Muscle layer of colon (tissue), 2 donors: Measurements from ENCODE around the gene ADRA2B.

Source experiments
- H3K27ac ChIP-seq: one replicate; pipeline ENCODE4 v1.7.0; 2013; ENCODE audit warnings: low read depth, mild to moderate bottlenecking, low read length, moderate library complexity
- H3K27me3 ChIP-seq, 2 donors: one replicate each; pipeline ENCODE4 v1.7.0; 2013; ENCODE audit warnings: low read length in 2 of 2, mild to moderate bottlenecking in 2 of 2; ENCODE audit not compliant: insufficient read depth in 2 of 2, control insufficient read depth in 1 of 2
- H3K36me3 ChIP-seq: one replicate; pipeline ENCODE4 v1.7.0; 2013; ENCODE audit warnings: mild to moderate bottlenecking, low read length; ENCODE audit not compliant: insufficient read depth
- H3K4me1 ChIP-seq: one replicate; pipeline ENCODE4 v1.7.0; 2013; ENCODE audit warnings: mild to moderate bottlenecking, low read length; ENCODE audit not compliant: insufficient read depth
- H3K4me3 ChIP-seq, 2 donors: one replicate each; pipeline ENCODE4 v1.7.0; 2013; ENCODE audit warnings: low read length in 2 of 2, low read depth in 1 of 2, mild to moderate bottlenecking in 1 of 2, moderate library complexity in 1 of 2
- H3K9ac ChIP-seq: one replicate; pipeline ENCODE4 v1.7.0; 2013; ENCODE audit warnings: low read length
- H3K9me3 ChIP-seq: one replicate; pipeline ENCODE4 v1.7.0; 2013; ENCODE audit warnings: mild to moderate bottlenecking, low read length
- donor health status: abdominal sarcoma.
- donor health status: Adenocarcinoma of cecum.

Gene ADRA2B

DNA sequence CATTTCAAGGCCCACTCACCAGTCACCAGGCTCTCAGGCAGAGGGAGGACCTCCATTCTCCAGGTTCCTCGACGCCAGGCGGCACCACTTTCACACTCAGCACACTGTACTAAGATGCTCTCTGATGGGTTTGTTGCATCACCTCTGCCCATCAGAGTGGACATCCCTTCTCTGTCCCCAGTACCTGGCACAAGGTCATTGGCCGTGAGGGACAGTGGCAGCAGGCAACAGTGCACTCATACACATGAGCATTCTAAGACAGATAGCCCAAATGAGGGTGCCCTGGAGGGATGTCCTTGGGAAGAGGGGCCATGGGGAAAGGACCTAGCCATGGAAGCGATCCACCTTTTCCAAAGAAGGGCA is 3.0 kb upstream of the ADRA2B start:
- no peak overlapping the region for H3K4me3 ChIP-seq
- peaks cover 9 to 29% of the 10 kb centered on the region in 2 donors for H3K27me3 ChIP-seq
- peaks cover 4% of the 10 kb centered on the region for H3K4me1 ChIP-seq
- H3K9me3 ChIP-seq = no peaks in the 10 kb centered on the region
- H3K27ac ChIP-seq = no peak overlapping the region
- H3K9ac ChIP-seq = no peak overlapping the region
- no peaks in the 10 kb centered on the region for H3K36me3 ChIP-seq

DNA sequence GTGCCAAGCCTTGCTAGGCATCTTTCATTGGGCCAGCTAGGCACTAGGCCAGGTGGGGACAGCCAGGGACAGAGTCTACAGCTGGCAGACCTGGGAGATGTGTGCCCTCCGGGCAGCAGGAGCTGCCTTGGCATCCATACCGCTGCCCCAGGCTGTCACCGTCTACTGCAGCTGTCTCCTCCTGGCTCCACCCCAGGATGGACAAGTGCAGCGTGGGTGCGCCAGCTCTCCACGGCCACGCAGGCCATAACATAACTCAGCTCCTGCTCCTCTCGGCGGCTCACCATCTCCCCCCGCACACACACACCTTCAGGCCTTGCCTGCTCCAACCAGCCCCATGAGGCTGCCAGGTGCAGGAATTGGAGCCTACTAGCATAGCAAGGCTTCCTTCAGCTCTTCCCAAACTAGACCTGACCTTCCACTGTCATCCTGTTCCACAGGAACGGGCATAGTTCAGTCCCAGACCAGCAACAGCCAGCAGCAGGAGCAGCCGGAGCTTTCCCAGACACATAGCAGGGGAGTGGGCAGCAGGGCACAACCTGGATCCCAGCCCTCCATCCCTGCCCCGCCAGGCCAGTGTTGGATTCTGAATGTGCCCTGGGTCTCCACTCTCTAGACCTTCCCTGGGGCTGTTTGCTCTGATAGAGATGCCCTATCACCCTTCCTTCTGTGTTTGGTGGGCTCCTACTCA is 2.5 kb upstream of the ADRA2B start:
- H3K4me1 ChIP-seq = peaks cover 4% of the 10 kb centered on the region
- H3K4me3 ChIP-seq = no peak overlapping the region
- no peak overlapping the region for H3K27ac ChIP-seq
- no peaks in the 10 kb centered on the region for H3K36me3 ChIP-seq
- peaks cover 9 to 29% of the 10 kb centered on the region in 2 donors for H3K27me3 ChIP-seq
- H3K9ac ChIP-seq = no peak overlapping the region
- H3K9me3 ChIP-seq = no peaks in the 10 kb centered on the region

GRCh38 chr2:96117701-96118588 is 1.6 kb upstream of the ADRA2B start:
- Histone ChIP-seq H3K4me1 (peaks cover 4% of the 10 kb centered on the region), H3K27ac (no peak overlapping the region), H3K9me3 (no peaks in the 10 kb centered on the region), H3K9ac (no peak overlapping the region), H3K36me3 (no peaks in the 10 kb centered on the region), H3K27me3 (peaks cover 9 to 29% of the 10 kb centered on the region in 2 donors), H3K4me3 (no peak overlapping the region)

GRCh38 chr2:96116879-96117533 is 635 bp upstream of the ADRA2B start:
- Histone ChIP-seq H3K27me3 (peaks cover 9 to 29% of the 10 kb centered on the region in 2 donors), H3K4me3 (peak overlapping the region; percentile 18 to 32), H3K9ac (no peak overlapping the region), H3K27ac (no peak overlapping the region), H3K4me1 (peaks cover 4% of the 10 kb centered on the region), H3K36me3 (no peaks in the 10 kb centered on the region), H3K9me3 (no peaks in the 10 kb centered on the region)

- Histone ChIP-seq H3K9me3 (no peaks in the 10 kb centered on the region), H3K4me1 (peaks cover 4% of the 10 kb centered on the region), H3K27me3 (peaks cover 9 to 29% of the 10 kb centered on the region in 2 donors), H3K4me3 (peak overlapping the region in 1 of 2 donors; percentile 13), H3K36me3 (no peaks in the 10 kb centered on the region), H3K9ac (no peak overlapping the region), H3K27ac (no peak overlapping the region)
Measured at GRCh38 chr2:96115631-96116423, 544 bp downstream of the ADRA2B start.

GRCh38 chr2:96114903-96115581 is 1.3 kb downstream of the ADRA2B start:
- no peaks in the 10 kb centered on the region for H3K9me3 ChIP-seq
- peaks cover 4% of the 10 kb centered on the region for H3K4me1 ChIP-seq
- H3K36me3 ChIP-seq = no peaks in the 10 kb centered on the region
- no peak overlapping the region for H3K4me3 ChIP-seq
- no peak overlapping the region for H3K9ac ChIP-seq
- H3K27ac ChIP-seq = no peak overlapping the region
- H3K27me3 ChIP-seq = peaks cover 9 to 29% of the 10 kb centered on the region in 2 donors

- Histone ChIP-seq H3K4me1 (peaks cover 4% of the 10 kb centered on the region), H3K4me3 (no peak overlapping the region), H3K27me3 (peaks cover 9 to 29% of the 10 kb centered on the region in 2 donors), H3K27ac (no peak overlapping the region), H3K9me3 (no peaks in the 10 kb centered on the region), H3K9ac (no peak overlapping the region), H3K36me3 (no peaks in the 10 kb centered on the region)
Measured at GRCh38 chr2:96114546-96114902, 1.8 kb downstream of the ADRA2B start.

- no peak overlapping the region for H3K4me3 ChIP-seq
- no peaks in the 10 kb centered on the region for H3K36me3 ChIP-seq
- H3K27me3 ChIP-seq = peaks cover 9 to 29% of the 10 kb centered on the region in 2 donors
- no peaks in the 10 kb centered on the region for H3K9me3 ChIP-seq
- H3K4me1 ChIP-seq = peaks cover 4% of the 10 kb centered on the region
- no peak overlapping the region for H3K27ac ChIP-seq
- no peak overlapping the region for H3K9ac ChIP-seq
Measured at GRCh38 chr2:96113951-96114350, 2.4 kb downstream of the ADRA2B start.

GRCh38 chr2:96113367-96113677 is 3.0 kb downstream of the ADRA2B start:
- Histone ChIP-seq H3K27me3 (peaks cover 9 to 29% of the 10 kb centered on the region in 2 donors), H3K36me3 (no peaks in the 10 kb centered on the region), H3K27ac (no peak overlapping the region), H3K4me1 (peaks cover 4% of the 10 kb centered on the region), H3K4me3 (no peak overlapping the region), H3K9ac (no peak overlapping the region), H3K9me3 (no peaks in the 10 kb centered on the region)

DNA sequence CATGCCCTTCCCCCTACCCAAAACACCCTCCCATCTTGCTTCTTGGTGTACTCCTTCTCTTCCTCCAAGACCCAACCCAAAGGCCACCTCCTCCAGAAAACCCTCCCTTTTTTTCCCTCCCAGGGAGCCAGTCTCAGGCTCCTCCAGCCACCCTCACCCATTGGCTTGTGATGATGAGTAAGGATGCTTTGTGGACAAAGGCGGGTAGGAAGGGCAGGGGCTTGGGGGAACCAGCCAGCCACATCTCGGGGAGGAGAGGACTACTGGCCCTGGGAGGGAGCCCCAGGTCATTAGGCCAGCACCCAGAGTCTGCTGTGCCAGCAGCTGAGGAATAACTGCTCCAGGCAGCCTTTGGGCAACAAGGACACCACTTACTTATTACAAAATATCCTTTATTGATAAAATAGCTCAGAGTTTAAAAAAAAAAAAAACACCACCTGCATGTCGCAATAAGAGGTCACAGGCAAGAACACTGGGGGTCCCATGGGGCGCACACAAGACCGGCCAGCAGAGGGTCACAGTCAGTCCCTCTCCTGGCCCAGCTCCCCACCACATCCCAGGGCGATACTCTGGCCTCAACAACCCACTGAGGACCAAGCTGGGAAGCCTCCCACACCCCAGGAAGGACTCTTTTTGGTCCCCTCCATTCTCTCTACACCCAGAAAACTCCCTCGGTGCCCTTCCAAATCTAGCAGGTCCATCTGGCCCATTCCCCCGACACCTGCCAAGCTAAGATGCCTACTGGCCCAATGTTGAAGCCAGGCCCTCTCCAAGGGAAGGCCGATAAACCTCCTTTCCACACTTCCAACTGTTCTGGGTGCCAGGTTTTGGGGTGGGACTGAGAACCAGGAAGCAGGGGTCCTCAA is 3.6 kb downstream of the ADRA2B start:
- H3K9ac ChIP-seq = no peak overlapping the region
- peaks cover 7 to 24% of the 10 kb centered on the region in 2 donors for H3K27me3 ChIP-seq
- no peak overlapping the region for H3K4me3 ChIP-seq
- no peak overlapping the region for H3K27ac ChIP-seq
- H3K36me3 ChIP-seq = no peaks in the 10 kb centered on the region
- H3K9me3 ChIP-seq = no peaks in the 10 kb centered on the region
- H3K4me1 ChIP-seq = peaks cover 4% of the 10 kb centered on the region
